H1 (cell line): Measurements from ENCODE around the gene DERL2.

ENCODE experiments used
- BRCA1 ChIP-seq: IDR thresholded peaks from 2 replicates; pipeline ENCODE4 v1.6.1; 2012; ENCODE audit warnings: low read depth, low read length, improper control_type of control experiment
- CHD2 ChIP-seq: IDR thresholded peaks from 2 replicates; pipeline ENCODE4 v1.6.1; 2012; ENCODE audit warnings: low read length, improper control_type of control experiment
- EGR1 ChIP-seq: IDR thresholded peaks from 2 replicates; pipeline ENCODE4 v1.6.1; 2011; ENCODE audit warnings: low read depth, low read length, borderline replicate concordance
- JUND ChIP-seq: IDR thresholded peaks from 2 replicates; pipeline ENCODE4 v1.6.1; 2011; ENCODE audit warnings: mild to moderate bottlenecking, improper control_type of control experiment, low read length
- KDM1A ChIP-seq: fragments of 200-600, 300-600 bp; sonication (generic); IDR thresholded peaks from 2 replicates; pipeline ENCODE4 v1.7.1; 2016; ENCODE audit warnings: mild to moderate bottlenecking, low read length, borderline replicate concordance
- KDM5A ChIP-seq: fragments of 200-600 bp; IDR thresholded peaks from 2 replicates; pipeline ENCODE4 v1.7.1; 2012; ENCODE audit warnings: mild to moderate bottlenecking, low read length, inconsistent platforms, mixed read lengths
- NRF1 ChIP-seq: IDR thresholded peaks from 2 replicates; pipeline ENCODE4 v1.6.1; 2011; ENCODE audit warnings: mild to moderate bottlenecking, low read depth, low read length, improper control_type of control experiment
- RNF2 ChIP-seq: fragments of 200-900, 300-1000 bp; sonication (generic); IDR thresholded peaks from 2 replicates; pipeline ENCODE4 v1.7.1; 2016; ENCODE audit warnings: borderline replicate concordance, low read depth, mild to moderate bottlenecking, antibody characterized with exemption, low read length; ENCODE audit not compliant: poor library complexity, severe bottlenecking; ENCODE audit errors: missing control alignments
- SIN3A ChIP-seq, 2 experiments: IDR thresholded peaks in 1 of 2; conservative IDR thresholded peaks in 1 of 2; 2 replicates each; pipeline ENCODE4 v1.6.1; 2011 to 2012; ENCODE audit warnings: low read length in 2 of 2, improper control_type of control experiment in 1 of 2, low read depth in 1 of 2, mild to moderate bottlenecking in 1 of 2
- TCF12 ChIP-seq: IDR thresholded peaks from 2 replicates; pipeline ENCODE4 v1.6.1; 2011; ENCODE audit warnings: low read depth, mild to moderate bottlenecking, low read length
- TF ChIP-seq, protein P1 (sequence below), 3 experiments: IDR thresholded peaks; 1 replicate in 2 of 3; 2 replicates in 1 of 3; pipeline versions ENCODE4 v1.5.1 to v1.6.1; 2011; ENCODE audit warnings: low read length in 3 of 3, mild to moderate bottlenecking in 3 of 3, inconsistent platforms in 2 of 3, low read depth in 1 of 3, moderate library complexity in 1 of 3; ENCODE audit not compliant: insufficient read depth in 1 of 3; ENCODE audit errors: control extremely low read depth in 1 of 3

DNA sequence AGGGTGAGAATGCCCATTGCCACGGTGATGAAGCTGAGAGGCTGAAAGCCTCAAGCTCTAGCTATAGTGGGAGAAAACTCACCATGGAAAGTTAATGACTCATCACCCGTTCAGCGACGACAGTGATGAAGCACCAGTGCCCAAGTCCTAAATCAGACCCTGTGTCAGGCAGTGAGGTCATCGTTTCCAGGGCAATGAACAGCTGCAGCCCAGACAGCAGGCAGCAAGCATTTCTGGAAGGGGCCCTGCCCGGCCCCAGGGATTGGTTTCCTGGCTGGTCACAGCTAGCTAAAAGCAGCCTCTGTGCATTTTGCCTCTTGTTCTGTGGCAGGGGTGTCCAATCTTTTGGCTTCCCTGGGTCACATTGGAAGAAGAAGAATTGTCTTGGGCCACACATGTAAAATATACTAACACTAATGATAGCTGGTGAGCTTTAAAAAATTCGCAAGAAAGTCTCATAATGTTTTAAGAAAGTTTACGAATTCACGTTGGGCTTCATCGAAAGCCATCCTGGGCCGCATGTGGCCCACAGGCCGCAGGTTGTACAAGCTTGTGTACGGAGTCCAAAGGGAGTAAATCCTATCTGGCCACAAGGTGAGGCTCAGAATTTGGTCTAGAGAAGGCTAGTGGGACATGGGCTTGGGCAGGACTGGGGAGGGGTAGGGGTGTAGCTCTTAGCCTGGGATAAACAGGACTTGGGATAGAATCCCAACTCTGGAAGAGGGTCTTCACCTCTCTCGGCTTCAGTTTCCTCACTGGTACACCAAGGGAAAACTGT, 41.0 kb upstream of the DERL2 start:
- no peak for TF ChIP-seq CHD2
- no peak for TF ChIP-seq TCF12
- TF ChIP-seq NRF1 = no peak
- TF ChIP-seq EGR1 = no peak
- no peak for TF ChIP-seq KDM1A
- TF ChIP-seq, protein P1, sequence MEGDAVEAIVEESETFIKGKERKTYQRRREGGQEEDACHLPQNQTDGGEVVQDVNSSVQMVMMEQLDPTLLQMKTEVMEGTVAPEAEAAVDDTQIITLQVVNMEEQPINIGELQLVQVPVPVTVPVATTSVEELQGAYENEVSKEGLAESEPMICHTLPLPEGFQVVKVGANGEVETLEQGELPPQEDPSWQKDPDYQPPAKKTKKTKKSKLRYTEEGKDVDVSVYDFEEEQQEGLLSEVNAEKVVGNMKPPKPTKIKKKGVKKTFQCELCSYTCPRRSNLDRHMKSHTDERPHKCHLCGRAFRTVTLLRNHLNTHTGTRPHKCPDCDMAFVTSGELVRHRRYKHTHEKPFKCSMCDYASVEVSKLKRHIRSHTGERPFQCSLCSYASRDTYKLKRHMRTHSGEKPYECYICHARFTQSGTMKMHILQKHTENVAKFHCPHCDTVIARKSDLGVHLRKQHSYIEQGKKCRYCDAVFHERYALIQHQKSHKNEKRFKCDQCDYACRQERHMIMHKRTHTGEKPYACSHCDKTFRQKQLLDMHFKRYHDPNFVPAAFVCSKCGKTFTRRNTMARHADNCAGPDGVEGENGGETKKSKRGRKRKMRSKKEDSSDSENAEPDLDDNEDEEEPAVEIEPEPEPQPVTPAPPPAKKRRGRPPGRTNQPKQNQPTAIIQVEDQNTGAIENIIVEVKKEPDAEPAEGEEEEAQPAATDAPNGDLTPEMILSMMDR (IDR thresholded peaks at IDR 0.05; ENCODE audit: control extremely low read depth in 1 of 3, insufficient read depth in 1 of 3, low read depth in 1 of 3, low read length in 3 of 3) = no peak
- no peak for TF ChIP-seq RNF2
- TF ChIP-seq JUND = no peak
- no peak for TF ChIP-seq BRCA1
- TF ChIP-seq SIN3A (conservative IDR thresholded peaks at IDR 0.05 in 1 of 2, IDR thresholded peaks at IDR 0.05 in 1 of 2; ENCODE audit: low read depth in 1 of 2, low read length in 2 of 2) = no peak
- TF ChIP-seq KDM5A = no peak
